ENCODE data around the gene RPS16.

Gene RPS16

GRCh38 chr19:39413272-39413910 lies 22.4 kb downstream of the RPS16 start:
- TF ChIP-seq JUND (IDR thresholded peaks at IDR 0.05; ENCODE audit: low read depth): no peak
- DNase-seq (ENCODE audit: low read depth in 1 of 2, low spot score in 1 of 2): peak in 1 of 2 experiments; percentile 48
- in situ Hi-C loops (cut with HindIII; ENCODE audit: low pct_unique_long_range_greater_than_20kb, low sequenced_read_pairs): no loop called here

DNA sequence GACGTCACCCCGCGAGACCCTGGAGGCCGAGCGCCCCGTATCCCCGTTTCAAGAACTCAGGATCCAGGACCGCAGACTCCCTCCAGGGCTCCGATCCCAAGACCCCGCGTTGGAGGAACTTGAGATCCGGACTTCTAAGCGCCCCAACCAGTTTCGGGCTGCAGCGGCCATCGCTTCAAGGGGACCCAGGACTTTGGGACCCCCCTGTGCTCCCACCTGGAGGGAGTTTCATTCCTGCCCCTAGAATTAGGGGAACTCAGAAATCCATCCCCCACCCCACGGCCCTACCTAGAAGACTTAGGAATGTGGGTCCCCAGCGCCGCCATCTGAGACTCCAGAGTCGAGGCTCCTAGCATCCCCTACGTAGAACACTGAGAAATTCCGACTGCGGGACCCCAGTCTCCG lies 22.9 kb downstream of the RPS16 start:
- no peak for TF ChIP-seq JUND (IDR thresholded peaks at IDR 0.05; ENCODE audit: low read depth)
- DNase-seq (ENCODE audit: low read depth in 1 of 2, low spot score in 1 of 2): no peak
- in situ Hi-C loops (cut with HindIII; ENCODE audit: low pct_unique_long_range_greater_than_20kb, low sequenced_read_pairs): no loop called here

GRCh38 chr19:39412100-39412866 lies 23.5 kb downstream of the RPS16 start, which contains the start of gene PLEKHG2:
Gene PLEKHG2 (plus strand): TSS chr19:39412669. CDS start chr19:39414087, 1,418 bp downstream.
- DNase-seq (ENCODE audit: low read depth in 1 of 2, low spot score in 1 of 2): peak; percentile 91 to 99
- in situ Hi-C loops (cut with HindIII; ENCODE audit: low pct_unique_long_range_greater_than_20kb, low sequenced_read_pairs): no loop called here
- TF ChIP-seq JUND (IDR thresholded peaks at IDR 0.05; ENCODE audit: low read depth): 0 out of 2 replicates have a peak, but pooled peaks have one; percentile 17

DNA sequence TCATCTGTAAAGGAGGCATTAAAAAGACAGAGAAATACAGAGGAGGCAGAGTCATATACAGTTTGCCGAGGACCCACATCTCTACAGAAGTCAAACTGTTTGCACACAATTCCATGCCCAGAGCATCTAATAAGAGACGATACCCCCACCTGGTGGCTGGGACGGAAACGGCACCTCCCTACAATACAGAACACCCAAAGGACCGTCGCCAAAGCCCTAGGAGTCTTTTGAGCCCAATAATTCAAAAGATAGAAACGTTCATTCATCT lies 24.0 kb downstream of the RPS16 start:
- in situ Hi-C loops (cut with HindIII; ENCODE audit: low pct_unique_long_range_greater_than_20kb, low sequenced_read_pairs): no loop called here
- DNase-seq (ENCODE audit: low read depth in 1 of 2, low spot score in 1 of 2): peak; percentile 61 to 91
- no peak for TF ChIP-seq JUND (IDR thresholded peaks at IDR 0.05; ENCODE audit: low read depth)

DNA sequence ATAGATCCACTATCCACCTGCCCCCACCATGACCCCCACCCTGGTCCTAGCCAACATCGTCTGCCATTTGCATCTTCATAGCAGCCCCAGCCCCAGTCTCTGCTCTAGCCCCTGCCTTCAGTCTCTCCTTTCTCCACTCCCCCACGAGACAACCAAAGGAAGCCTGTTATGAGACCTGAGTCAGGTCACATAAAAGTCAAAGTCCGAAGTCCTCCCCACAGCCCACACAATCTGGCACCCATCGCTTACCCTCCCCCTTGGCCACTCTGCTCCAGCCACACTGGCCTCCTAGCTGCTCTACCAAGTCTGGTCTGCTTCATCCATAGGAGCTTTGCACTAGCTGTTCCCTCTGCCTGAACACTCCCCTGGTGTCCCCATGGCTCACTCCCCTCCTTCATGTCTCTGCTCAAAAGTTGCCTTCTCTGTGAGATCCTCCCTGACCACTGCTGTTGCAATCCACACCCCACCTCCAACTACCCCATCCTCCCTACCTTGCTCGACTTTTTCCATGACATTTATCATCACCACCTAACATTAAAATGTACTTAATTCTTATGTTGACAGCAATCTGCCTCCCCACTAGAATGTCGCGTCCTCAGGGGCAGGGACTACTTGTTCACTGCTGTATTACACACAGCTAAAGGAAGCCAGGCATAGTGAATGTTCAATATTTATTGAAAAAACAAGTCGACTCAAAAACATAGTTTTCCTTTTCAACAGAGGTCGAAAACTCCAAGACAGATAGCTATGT lies 24.5 kb downstream of the RPS16 start:
- in situ Hi-C loops (cut with HindIII; ENCODE audit: low pct_unique_long_range_greater_than_20kb, low sequenced_read_pairs): no loop called here
- TF ChIP-seq JUND (IDR thresholded peaks at IDR 0.05; ENCODE audit: low read depth): no peak
- peak in 1 of 2 experiments; percentile 26 for DNase-seq (ENCODE audit: low read depth in 1 of 2, low spot score in 1 of 2)

DNA sequence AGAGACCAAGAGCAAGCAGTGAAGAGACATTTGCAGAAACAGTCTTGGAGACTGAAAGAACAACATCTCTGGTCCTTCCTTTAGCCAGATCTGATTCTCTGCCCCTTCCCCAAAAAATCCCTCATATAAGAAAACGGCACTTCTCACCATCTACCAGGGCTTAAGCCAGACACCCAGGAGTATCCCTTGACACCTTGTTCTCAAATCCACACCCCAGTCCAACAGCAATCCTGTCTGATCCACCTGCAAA lies 25.0 kb downstream of the RPS16 start:
- in situ Hi-C loops (cut with HindIII; ENCODE audit: low pct_unique_long_range_greater_than_20kb, low sequenced_read_pairs): no loop called here
- TF ChIP-seq JUND (IDR thresholded peaks at IDR 0.05; ENCODE audit: low read depth): no peak

GRCh38 chr19:39410017-39410830 lies 25.5 kb downstream of the RPS16 start:
- in situ Hi-C loops (cut with HindIII; ENCODE audit: low pct_unique_long_range_greater_than_20kb, low sequenced_read_pairs): no loop called here
- TF ChIP-seq JUND (IDR thresholded peaks at IDR 0.05; ENCODE audit: low read depth): no peak
- peak in 1 of 2 experiments; percentile 59 for DNase-seq (ENCODE audit: low read depth in 1 of 2, low spot score in 1 of 2)

More for the DNA sequence above, 25.0 kb downstream of the RPS16 start:
- no peak for DNase-seq (ENCODE audit: low read depth in 1 of 2, low spot score in 1 of 2)

DNA sequence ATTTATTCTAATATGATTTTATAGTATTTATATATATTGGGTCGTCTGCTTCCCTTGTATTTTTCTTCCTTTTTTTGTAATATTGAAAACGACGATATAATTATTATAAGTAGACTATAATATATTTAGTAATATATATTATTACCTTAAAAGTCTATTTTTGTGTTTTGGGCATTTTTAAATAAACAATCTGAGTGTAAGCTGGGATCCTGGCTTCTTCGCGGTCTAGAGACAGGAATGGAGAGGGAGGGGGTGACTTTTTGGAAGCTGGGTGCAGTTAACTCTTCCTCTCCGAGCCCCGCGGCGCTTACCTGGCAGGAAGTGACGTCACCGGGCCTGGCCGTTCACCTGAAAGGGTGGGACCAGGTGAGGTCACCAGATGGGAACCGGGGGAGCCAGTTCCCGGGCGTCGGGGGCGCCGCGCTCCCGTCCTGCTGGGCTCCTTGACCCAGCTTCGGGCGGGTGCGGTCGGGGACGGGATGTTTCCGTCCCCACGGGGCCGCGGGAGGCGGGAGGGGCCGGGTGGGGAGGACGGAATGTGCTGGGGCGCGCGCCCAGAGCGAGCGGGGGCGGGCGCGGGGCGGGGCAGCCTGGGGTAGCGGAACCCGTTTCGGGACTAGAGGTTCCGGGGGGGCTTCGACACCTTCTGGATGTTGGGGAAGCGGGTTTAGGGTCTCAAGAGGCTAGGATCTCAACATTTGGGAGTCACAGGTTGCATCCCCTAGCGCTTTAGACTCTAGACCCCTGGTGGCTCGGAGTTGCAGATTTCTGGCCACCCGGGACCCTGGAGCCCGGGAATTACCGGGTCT lies 26.3 kb downstream of the RPS16 start:
- DNase-seq (ENCODE audit: low read depth in 1 of 2, low spot score in 1 of 2): peak; percentile 80 to 96
- in situ Hi-C loops (cut with HindIII; ENCODE audit: low pct_unique_long_range_greater_than_20kb, low sequenced_read_pairs): no loop called here
- peak; percentile 75; the same call in 1 of the 2 replicates for TF ChIP-seq JUND (IDR thresholded peaks at IDR 0.05; ENCODE audit: low read depth)

- peak in 1 of 2 experiments; percentile 56 for DNase-seq (ENCODE audit: low read depth in 1 of 2, low spot score in 1 of 2)
- in situ Hi-C loops (cut with HindIII; ENCODE audit: low pct_unique_long_range_greater_than_20kb, low sequenced_read_pairs): no loop called here
- TF ChIP-seq JUND (IDR thresholded peaks at IDR 0.05; ENCODE audit: low read depth): no peak
These were observed 27.1 kb downstream of the RPS16 start for GRCh38 chr19:39408392-39409207.

DNA sequence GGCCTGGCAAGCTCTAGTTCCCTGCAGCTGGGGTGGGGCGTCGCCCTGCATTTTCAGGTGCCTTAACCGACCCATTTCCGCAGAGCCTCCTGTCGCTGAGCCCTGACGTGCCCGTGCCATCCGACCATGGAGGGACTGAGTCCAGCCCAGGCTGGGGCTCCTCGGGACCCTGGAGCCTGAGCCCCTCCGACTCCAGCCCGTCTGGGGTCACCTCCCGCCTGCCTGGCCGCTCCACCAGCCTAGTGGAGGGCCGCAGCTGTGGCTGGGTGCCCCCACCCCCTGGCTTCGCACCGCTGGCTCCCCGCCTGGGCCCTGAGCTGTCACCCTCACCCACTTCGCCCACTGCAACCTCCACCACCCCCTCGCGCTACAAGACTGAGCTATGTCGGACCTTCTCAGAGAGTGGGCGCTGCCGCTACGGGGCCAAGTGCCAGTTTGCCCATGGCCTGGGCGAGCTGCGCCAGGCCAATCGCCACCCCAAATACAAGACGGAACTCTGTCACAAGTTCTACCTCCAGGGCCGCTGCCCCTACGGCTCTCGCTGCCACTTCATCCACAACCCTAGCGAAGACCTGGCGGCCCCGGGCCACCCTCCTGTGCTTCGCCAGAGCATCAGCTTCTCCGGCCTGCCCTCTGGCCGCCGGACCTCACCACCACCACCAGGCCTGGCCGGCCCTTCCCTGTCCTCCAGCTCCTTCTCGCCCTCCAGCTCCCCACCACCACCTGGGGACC lies 27.9 kb downstream of the RPS16 start:
- peak in 1 of 2 experiments; percentile 79 for DNase-seq (ENCODE audit: low read depth in 1 of 2, low spot score in 1 of 2)
- in situ Hi-C loops (cut with HindIII; ENCODE audit: low pct_unique_long_range_greater_than_20kb, low sequenced_read_pairs): no loop called here
- TF ChIP-seq JUND (IDR thresholded peaks at IDR 0.05; ENCODE audit: low read depth): no peak

- no peak for TF ChIP-seq JUND (IDR thresholded peaks at IDR 0.05; ENCODE audit: low read depth)
- in situ Hi-C loops (cut with HindIII; ENCODE audit: low pct_unique_long_range_greater_than_20kb, low sequenced_read_pairs): no loop called here
- no peak for DNase-seq (ENCODE audit: low read depth in 1 of 2, low spot score in 1 of 2)
These were observed 28.4 kb downstream of the RPS16 start for GRCh38 chr19:39407410-39407659.
